SH-SY5Y (cell line): ENCODE data around the gene FAM83B.

Experiments used
- GATA2 ChIP-seq: IDR thresholded peaks from 2 replicates; pipeline ENCODE4 v1.6.1; 2011; ENCODE audit warnings: mild to moderate bottlenecking, low read depth, low read length
- GATA3 ChIP-seq: IDR thresholded peaks from 2 replicates; pipeline ENCODE4 v1.6.1; 2011; ENCODE audit warnings: low read depth, mild to moderate bottlenecking, low read length, moderate library complexity

FAM83B gene

DNA sequence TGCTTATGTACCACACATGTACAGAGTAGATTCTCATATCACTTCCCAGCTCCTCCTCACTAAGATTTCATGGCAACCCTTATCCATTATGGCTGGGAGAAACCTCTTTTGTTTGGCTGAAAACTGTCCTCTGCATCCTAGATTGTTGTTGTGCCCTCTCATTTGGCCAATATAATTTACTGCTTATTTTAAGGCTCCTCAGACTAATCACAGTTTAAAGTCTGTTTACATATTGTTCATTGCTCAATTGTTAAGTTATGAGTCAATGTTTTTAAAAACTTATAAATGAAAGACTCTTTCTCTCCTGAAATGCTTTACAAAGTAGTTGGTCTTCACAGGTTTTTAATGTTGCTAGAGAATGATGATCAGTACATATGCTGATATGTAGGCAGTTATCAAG, 57.3 kb downstream of the FAM83B start:
- no peak for TF ChIP-seq GATA2
- no peak for TF ChIP-seq GATA3

DNA sequence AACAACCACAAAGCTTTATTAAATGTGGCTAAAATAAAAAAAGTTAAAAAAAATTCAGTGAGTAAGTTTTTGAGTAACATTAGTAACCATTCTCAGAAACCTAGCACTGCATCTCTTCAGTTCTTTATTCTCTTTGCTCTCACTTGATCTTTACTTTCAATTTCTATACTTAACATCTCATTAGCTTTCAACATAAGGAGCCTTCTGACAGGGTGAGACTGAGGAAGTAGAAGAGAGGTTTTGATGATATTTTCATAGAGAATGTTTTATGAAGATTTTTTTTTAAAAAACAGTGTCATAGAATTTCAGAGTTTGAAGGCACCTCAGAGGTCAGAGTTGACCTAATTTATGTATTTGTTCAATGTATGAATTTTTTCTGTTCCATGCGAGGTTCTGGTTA, 60.8 kb downstream of the FAM83B start:
- TF ChIP-seq GATA3: no peak
- no peak for TF ChIP-seq GATA2

DNA sequence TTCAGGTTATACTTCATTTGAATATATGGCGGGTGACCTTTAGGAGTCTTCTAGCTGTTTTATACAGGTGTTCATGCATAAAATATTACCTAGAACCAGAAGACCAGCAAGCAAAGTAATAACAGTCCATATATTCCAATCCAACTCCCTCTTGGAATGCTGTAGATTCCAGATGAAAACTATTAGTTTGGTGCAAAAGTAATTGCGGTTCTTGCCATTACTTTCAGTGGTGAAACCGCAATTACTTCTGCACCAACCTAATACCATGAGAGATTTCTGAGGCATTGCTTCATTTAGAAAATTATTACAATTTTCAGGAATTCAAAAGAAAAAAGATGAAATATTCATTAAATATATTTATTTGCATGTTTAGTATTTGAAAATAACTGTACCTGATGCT, 62.6 kb downstream of the FAM83B start:
- TF ChIP-seq GATA2: no peak
- TF ChIP-seq GATA3: no peak

DNA sequence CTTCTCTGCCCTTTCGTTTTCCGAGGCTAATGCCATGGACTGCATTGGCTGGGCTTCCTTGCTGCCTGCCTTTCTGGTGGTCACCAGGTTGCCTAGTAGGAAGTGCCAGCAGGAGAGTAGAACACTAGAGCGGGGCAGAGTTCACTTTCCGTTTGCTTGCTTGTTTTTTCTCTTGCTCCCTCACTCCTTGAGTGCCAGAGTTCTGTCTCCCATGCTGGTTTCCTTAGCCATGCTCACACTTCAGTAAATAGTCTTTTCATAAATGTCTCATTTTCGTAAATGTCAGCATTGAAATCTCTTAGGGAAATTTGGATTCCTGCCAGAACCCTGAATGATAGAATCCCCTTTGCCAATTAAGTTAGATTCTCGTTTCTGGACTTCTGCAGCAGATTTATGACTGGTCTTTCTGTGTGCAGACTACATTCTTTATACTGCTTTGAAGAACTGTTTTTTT, 63.9 kb downstream of the FAM83B start:
- TF ChIP-seq GATA3 (no peak), GATA2 (no peak)

DNA sequence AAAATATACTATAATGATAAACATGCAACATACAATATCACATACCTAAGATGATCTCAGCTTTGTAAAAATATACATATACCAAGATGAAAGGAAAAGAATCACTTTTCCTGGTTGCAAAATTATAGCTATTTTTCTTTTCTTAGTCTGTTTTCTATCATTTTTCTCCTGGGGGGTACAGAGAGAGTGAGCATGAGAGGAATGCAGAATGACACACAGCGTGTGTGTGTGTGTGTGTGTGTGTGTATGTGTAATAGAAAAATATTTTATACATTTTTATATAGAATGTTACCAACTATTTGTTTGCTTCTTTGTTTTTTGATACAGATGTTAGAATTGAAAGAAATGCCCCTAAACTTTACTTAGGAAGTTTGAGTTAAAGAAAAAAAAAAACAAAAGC, 64.3 kb downstream of the FAM83B start:
- TF ChIP-seq GATA3: no peak

DNA sequence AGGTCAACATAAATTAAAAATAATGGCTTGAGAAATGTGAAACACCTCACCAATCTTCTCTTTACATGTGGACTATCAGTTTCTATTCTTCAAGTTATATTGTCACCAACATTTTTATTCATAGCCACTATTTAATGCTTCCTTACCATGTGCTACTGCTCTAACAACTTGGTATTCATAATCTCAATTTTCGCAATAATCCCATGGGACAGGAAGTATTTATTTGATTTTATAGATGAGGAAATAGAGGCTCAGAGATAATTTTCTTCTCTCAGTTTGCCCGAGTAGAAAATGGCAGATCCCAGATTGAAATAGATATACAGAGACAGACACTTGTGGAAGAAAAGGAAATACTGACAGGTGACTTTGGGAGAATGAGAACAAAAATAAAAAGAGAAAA, 66.6 kb downstream of the FAM83B start:
- TF ChIP-seq GATA3: no peak
- no peak for TF ChIP-seq GATA2

DNA sequence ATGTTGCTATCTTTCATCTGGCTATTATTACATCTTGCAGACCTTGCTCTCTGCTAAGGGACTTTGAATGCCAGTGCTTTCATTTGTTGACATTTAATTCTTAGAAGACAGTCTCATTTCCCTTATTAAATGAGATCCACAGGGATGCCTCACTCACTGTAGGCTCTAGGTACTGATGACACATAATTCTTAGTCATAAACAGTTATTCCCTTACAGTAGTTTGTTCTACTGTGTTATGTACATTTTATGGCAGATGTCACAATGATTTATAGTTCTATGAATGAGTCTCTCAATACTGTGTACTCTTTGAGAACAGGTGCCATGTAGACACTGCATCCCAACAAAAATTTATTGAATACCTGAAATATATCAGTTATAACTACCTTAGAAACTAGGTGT, 70.3 kb downstream of the FAM83B start:
- TF ChIP-seq GATA3 (no peak), GATA2 (no peak)

DNA sequence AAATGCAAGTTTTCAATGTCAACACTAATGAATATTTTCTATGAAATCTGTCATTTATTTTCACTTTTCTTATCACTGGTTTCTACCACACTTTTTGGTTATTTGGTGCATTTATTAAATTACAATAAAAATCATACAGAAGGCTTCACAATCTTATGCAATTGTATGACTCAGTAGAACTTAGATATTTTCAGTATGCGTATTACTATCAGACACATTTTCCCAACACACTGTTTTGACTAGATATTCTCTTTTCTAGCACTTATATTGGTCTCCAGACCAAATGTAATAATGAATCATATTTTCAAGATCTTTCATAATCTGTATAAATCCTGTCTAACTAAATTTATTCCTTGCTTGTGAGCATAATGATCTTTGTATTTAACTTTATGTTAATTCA, 74.1 kb downstream of the FAM83B start:
- TF ChIP-seq GATA3: no peak
- TF ChIP-seq GATA2: no peak

DNA sequence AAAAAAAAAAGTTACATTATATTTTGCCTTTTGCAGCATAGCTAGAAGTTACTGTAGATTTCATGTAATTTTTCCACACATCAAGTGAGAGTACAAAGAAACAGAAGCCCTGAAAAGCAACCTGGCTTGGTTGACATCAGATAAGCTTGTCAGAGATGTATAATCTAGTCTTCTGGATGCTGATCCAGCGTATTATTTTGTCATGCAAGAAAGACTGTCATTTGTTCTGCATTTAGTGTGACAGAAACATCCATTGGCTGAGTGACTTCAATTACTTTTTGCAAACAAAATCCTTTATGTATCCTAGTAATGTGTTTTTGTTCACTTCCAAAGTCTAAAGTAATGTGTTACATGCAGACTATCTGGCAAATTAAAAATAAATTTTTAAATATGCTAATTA, 75.3 kb downstream of the FAM83B start:
- TF ChIP-seq GATA2 (no peak), GATA3 (no peak)

DNA sequence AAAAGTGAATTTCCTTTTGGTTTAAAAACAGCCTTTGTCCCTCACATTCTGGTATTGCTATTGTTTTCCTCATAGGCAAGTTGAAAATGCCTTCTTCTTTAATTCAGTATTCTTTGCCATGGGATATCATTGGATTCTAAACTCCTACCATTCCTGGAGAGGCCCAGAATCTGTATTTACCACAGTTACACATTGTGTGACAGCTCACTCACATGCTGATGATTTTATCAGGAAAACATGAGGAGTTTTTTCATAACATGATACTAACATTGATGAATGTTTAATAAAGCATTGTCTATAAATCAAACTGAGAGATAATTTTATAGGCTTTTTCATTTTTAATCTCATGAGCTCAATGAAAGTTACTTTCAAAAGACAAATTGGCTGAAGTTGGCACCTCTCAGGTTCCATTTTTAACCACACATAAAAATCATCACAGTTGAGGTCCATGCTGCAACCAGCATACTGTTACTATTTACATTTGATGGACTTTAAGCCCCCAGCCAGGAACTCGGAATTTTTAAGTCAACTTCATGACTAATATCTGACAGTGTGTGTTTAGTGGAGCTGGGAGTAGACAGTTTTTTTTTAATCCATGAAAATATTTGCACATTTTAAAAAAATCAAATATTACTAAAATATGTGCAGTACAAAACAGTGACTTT, 82.8 kb downstream of the FAM83B start:
- no peak for TF ChIP-seq GATA3
- no peak for TF ChIP-seq GATA2

DNA sequence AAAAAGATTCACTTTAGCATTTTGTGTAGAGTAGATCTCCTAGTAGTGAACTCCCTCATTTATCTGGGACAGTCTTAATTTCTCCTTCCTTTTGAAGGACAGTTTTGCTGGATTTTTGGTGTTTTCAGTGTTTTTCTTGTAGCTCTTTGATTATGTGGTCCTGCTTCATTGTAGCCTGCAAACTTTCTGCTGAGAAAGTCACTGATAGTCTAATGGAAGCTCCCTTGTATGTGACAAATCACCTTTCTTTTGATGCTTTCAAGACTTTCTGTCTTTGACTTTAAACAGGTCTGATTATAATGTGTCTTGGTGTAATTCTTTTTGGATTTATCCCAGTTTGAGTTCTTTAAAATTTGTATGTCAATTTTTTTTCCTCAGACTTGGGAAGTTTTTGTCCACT, 86.1 kb downstream of the FAM83B start:
- no peak for TF ChIP-seq GATA2
- TF ChIP-seq GATA3: no peak

DNA sequence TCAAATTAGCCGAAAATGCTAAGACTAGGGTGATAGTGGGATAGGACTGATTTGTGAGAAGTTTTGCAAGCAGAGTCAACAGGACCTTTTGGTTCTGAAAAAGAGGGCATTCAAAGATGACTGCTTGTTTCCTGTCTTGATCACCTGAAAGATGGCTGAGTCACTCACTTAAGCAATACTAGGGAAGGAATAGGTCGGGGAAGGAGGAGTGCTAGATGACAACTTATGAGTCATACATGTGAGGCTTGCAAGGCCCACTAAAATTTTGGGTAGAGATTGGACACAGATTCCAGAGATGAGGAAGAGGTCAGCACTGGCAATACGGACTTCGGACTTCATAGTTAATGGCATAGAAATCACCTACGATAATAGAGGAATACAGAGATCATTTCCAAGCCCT, 89.2 kb downstream of the FAM83B start:
- no peak for TF ChIP-seq GATA2
- no peak for TF ChIP-seq GATA3

DNA sequence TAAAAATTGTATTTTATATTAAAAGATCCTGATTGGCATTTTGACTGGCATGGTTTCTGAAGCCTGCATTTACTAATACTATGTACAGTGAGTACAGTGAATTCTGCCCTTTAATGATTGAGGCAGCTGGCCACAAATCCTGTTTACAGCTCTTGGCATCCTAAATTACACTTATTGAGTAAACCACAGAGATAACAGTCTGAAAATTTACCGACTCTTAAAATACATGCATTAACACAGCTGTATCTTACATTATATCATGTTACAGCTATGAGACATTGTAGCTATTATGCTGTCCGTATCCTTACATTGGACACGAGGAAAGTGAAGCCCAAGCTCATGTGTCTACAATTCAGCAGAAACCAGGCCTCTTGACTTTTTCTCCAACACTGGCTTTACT, 90.8 kb downstream of the FAM83B start:
- no peak for TF ChIP-seq GATA3
- no peak for TF ChIP-seq GATA2

DNA sequence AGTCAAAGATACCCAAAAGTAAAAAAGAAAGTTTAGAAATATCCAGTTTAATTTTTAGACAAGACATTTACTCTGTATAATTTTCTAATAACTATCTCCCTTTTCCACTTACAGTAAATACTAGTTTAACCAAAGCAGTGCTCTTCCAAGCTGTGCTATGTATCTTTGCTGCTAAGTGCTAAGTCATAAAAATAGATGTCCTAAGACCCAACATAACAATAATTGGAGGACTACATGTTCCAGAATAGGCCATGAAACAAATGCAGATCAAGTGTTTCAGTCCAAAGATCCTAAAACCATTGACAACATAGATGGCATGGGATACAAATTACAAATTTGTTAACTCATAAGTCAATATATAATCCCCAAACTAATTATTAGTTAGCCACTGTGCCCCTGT, 111.1 kb downstream of the FAM83B start:
- TF ChIP-seq GATA3 (no peak), GATA2 (no peak)

DNA sequence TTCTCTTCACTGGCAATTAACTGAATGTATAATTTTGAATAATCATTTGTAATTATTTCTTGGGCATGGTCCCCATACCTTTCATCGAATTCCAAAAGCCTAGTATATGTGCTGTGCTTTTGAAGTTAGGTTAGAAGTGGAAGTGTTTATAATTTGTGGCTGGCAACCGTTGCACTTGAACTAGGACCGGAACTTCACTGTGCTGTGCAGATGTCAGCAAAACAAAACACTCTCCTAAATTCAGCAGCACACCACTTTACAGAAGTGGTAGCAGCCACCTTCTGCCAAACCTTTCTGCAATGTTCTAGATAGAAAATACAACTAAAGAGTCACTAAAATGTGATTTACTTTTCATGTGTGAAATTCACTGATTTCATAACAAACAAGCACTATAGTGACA, 111.9 kb downstream of the FAM83B start:
- TF ChIP-seq GATA3: no peak
- TF ChIP-seq GATA2: no peak

DNA sequence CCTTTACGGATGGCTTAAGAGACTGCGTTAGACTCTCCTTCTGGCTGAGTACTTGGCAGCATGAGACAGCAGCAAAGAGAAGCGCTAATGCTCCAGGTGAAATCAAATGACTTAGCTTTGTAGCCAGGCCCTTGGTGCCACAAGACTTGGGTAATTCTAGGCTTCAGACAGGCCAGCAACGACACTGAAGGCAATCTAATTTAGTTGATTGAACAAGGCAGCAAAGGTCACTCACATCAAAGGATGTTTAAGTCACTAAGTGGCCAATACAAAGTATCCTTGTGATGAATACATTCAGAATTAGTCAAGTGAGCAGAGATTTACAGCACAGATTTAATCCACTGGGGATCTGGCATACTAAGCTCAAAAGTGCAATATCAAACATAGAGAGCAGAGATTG, 113.2 kb downstream of the FAM83B start:
- no peak for TF ChIP-seq GATA2
- no peak for TF ChIP-seq GATA3

DNA sequence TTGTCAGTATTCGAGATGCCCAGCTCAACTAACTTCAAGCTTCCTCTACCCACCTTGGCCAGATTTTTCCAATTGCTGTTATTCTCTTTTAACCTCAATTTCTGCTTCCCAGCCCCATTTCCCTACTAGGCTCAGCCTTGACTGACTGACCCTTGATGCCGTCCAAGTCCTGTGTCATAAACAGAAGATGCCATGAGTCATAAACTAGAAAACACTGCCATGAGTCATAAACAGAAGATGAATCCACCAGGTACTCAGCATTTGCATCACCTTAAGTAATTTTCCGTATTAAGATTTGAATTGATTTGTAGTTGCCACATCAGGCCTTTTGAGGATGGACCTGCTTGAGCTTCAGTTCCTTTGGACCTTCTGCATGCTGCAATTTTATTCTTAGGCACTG, 123.8 kb downstream of the FAM83B start:
- no peak for TF ChIP-seq GATA3
- TF ChIP-seq GATA2: no peak
